ENCODE measurements around the gene VPS29. TPM values are rescaled to one million over a fixed set of nuclear protein-coding genes. Genes with fewer than 3 reads are reported as not detected.

Gene VPS29
- polyA plus RNA-seq (2011; rRNA removed) (135 and 170 TPM in 2 replicates), polyA minus RNA-seq (2011; rRNA and poly(A)+ RNA removed) (26.2 and 38.4 TPM in 2 replicates)

DNA sequence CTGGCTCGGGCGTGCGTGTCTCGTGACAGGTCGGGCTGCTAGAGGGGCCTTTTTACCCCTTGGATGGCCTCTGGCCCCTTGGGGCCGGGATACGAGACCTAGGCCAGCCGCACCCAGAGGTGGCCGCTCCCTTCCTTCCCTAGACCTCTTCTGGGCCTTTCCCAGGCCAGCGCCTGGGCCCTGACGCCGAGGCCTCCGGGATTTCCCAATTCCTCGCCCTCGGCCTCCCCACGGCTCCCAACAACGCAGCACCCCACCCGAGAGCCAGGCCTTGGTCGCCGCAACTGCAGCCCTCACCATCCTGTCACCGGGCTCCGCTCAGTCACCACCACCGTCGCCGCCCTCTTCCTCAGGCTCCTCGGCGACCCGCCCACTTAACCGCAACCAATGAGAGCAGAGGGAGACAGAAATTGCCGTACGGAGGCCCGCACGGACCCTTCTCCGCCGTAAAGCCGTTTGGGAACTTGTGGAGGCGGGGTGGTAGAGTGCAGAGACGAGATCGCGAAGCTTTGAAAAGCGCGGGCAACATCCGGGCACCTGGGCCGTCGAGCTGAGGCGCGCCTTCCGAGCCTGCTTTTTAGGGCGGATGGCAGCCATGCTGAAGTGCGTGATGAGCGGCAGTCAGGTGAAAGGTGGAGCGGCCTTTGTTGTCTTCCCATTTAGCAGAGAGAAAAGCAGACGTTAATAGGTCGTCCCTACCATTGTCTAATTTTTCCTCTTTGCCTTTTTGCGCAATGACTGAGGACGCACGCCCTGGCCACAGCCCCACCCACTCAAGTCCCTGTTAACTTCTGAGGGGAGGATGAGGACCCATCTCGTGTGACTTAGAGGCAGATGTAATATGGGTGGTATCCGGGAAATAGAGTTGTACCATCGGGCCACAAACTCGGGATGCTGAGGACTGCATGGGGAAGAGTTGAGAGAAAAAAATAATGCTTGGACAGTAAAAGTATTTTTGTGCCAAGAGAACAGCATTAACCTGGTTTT is at the start of gene VPS29, which contains the start of gene RAD9B:
TSS of gene VPS29 (minus strand) at position 360 of the 987 bp plus-strand sequence. CDS start at position 300, 60 bp downstream.
TSS of gene RAD9B (plus strand) at position 580 of the 987 bp plus-strand sequence. CDS start at position 587, 7 bp downstream.
- Histone ChIP-seq H3K9me3 (ENCODE audit: control insufficient read depth, insufficient read depth, low read length) (no peaks in the 10 kb centered on the region; the same call in 1 of the 2 replicates), H3K4me3 (ENCODE audit: low read depth, low read length) (peak within 1 kb of the TSS; percentile 92), H3K27ac (ENCODE audit: low read depth, low read length) (peak within 1 kb of the TSS; percentile 77), H3K27me3 (ENCODE audit: control insufficient read depth, insufficient read depth, low read length) (no peaks in the 10 kb centered on the region)
- peak; percentile 95 for DNase-seq (ENCODE audit: low read depth, low spot score)
- ChIA-PET CTCF (interaction anchor here (20.4 kb wide), 1 partner anchor 101 kb away, joined by 369 read pairs; no protein-coding TSS in a partner anchor), POLR2A (interaction anchor here (0.5 to 1.7 kb wide), 4 partner anchors 18 to 303 kb away, joined by 3 to 9 read pairs (median 6); partner anchors contain the start of genes FAM216A and GPN3)
- TF ChIP-seq, protein P1, sequence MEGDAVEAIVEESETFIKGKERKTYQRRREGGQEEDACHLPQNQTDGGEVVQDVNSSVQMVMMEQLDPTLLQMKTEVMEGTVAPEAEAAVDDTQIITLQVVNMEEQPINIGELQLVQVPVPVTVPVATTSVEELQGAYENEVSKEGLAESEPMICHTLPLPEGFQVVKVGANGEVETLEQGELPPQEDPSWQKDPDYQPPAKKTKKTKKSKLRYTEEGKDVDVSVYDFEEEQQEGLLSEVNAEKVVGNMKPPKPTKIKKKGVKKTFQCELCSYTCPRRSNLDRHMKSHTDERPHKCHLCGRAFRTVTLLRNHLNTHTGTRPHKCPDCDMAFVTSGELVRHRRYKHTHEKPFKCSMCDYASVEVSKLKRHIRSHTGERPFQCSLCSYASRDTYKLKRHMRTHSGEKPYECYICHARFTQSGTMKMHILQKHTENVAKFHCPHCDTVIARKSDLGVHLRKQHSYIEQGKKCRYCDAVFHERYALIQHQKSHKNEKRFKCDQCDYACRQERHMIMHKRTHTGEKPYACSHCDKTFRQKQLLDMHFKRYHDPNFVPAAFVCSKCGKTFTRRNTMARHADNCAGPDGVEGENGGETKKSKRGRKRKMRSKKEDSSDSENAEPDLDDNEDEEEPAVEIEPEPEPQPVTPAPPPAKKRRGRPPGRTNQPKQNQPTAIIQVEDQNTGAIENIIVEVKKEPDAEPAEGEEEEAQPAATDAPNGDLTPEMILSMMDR (IDR thresholded peaks at IDR 0.05; ENCODE audit: low read depth, low read length) = no peak

DNA sequence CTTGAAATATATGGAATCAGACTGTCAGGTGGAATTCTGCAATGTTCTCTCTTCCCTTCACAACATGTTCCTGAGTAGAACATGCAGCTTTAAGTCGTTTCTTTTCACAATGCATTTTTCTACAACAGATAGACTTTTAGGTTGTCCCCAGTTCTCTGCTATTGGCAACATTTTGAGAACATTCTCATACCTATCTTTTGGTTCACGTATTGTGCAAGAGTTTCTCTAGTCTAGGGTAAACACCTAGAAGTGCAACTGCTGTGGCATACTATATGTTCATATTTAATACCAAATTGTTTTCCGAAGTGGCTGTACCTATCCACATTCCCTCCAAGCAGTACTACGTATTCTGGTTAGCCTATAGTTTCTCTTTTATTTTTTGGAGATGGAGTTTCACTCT is 49.1 kb upstream of the VPS29 start:
- ChIA-PET CTCF (interaction anchor here (0.9 to 4.7 kb wide), 3 partner anchors 21 to 51 kb away, joined by 3 to 48 read pairs (median 3); no protein-coding TSS in a partner anchor), POLR2A (no interaction called here)
- Histone ChIP-seq H3K4me3 (ENCODE audit: low read depth, low read length) (no peak overlapping the region), H3K9me3 (ENCODE audit: control insufficient read depth, insufficient read depth, low read length) (peaks cover 3% of the 10 kb centered on the region; the same call in 1 of the 2 replicates), H3K27ac (ENCODE audit: low read depth, low read length) (no peak overlapping the region), H3K27me3 (ENCODE audit: control insufficient read depth, insufficient read depth, low read length) (no peaks in the 10 kb centered on the region)
- TF ChIP-seq, protein P1 (IDR thresholded peaks at IDR 0.05; ENCODE audit: low read depth, low read length) = no peak
- no peak for DNase-seq (ENCODE audit: low read depth, low spot score)

DNA sequence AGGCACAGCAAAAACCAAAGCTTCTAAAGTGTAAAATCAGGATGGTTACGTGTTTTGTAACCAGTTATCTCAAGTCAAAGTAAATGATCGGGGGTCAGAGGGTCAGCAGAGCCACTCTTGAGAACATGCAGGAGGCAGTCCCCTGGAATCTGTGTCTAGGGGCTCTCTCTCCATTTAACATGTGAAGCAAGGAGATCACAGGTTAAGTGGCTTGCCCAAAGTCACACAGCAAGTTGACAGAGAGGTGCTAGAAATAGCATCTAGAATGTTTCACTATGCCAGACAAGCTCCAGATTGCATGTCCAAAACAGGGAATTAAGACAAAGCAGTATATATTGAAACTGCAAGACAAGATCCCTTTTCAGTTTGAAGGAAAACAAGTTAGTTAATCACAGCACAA is 47.8 kb upstream of the VPS29 start:
- ChIA-PET POLR2A (no interaction called here), CTCF (interaction anchor here (0.6 to 1.2 kb wide), 5 partner anchors 36 to 81 kb away, joined by 3 to 7 read pairs (median 3); partner anchors contain the start of gene FAM216A)
- no peak for DNase-seq (ENCODE audit: low read depth, low spot score)

DNA sequence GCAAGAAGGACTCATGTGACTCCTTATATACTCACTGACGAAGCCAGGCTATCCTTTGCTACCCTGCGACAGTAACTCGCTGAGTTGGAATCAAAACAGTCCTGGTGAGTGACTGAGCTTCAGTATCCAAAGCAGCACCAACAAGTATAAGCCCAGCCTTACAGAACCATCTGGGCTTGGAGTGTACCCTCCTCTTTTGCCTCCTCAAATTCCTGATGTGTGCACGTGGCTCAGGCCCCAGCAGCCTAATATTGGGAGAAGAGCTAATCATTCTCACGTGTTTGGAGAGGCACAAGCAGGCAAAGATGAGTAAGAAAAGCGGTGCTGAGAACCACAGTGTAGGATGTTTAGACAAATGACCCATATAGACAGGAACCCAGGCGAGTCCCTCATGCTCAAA is 46.8 kb upstream of the VPS29 start:
- DNase-seq (ENCODE audit: low read depth, low spot score) = no peak
- POLR2A ChIA-PET = interaction anchor here (0.7 kb wide), 1 partner anchor 15 kb away, joined by 4 read pairs; no protein-coding TSS in a partner anchor
- CTCF ChIA-PET = interaction anchor here (0.8 to 1.2 kb wide), 4 partner anchors 15 to 54 kb away, joined by 3 to 7 read pairs (median 4); no protein-coding TSS in a partner anchor
- no peak overlapping the region for H3K27ac ChIP-seq (ENCODE audit: low read depth, low read length)
- H3K9me3 ChIP-seq (ENCODE audit: control insufficient read depth, insufficient read depth, low read length) = peaks cover 3% of the 10 kb centered on the region; the same call in 1 of the 2 replicates
- H3K4me3 ChIP-seq (ENCODE audit: low read depth, low read length) = no peak overlapping the region
- H3K27me3 ChIP-seq (ENCODE audit: control insufficient read depth, insufficient read depth, low read length) = no peaks in the 10 kb centered on the region
- TF ChIP-seq, protein P1 (IDR thresholded peaks at IDR 0.05; ENCODE audit: low read depth, low read length) = no peak

More for the DNA sequence above, 47.8 kb upstream of the VPS29 start:
- no peaks in the 10 kb centered on the region for H3K27me3 ChIP-seq (ENCODE audit: control insufficient read depth, insufficient read depth, low read length)
- no peak overlapping the region for H3K27ac ChIP-seq (ENCODE audit: low read depth, low read length)
- TF ChIP-seq, protein P1 (IDR thresholded peaks at IDR 0.05; ENCODE audit: low read depth, low read length) = no peak
- no peak overlapping the region for H3K4me3 ChIP-seq (ENCODE audit: low read depth, low read length)
- peaks cover 3% of the 10 kb centered on the region; the same call in 1 of the 2 replicates for H3K9me3 ChIP-seq (ENCODE audit: control insufficient read depth, insufficient read depth, low read length)
